Coronary artery (tissue), 2 donors: ENCODE measurements around the gene TAF8.

ENCODE experiments used
- DNase-seq: peaks from one replicate; pipeline ENCODE4 v3.0.0-alpha.2; 2017; ENCODE audit warnings: low spot score
- H3K27ac ChIP-seq, 2 donors: fragments of 200-600 bp; sonication (generic); one replicate each; pipeline ENCODE4 v1.5.1; 2016 to 2019
- H3K4me3 ChIP-seq: fragments of 200-600 bp; sonication (generic); 2 replicates; pipeline ENCODE4 v1.5.1; 2016; ENCODE audit warnings: mild to moderate bottlenecking, moderate library complexity
- CTCF ChIP-seq: fragments of 200-600 bp; sonication (generic); IDR thresholded peaks from one replicate; pipeline ENCODE4 v1.5.1; 2019; ENCODE audit warnings: antibody characterized with exemption

TAF8 gene

DNA sequence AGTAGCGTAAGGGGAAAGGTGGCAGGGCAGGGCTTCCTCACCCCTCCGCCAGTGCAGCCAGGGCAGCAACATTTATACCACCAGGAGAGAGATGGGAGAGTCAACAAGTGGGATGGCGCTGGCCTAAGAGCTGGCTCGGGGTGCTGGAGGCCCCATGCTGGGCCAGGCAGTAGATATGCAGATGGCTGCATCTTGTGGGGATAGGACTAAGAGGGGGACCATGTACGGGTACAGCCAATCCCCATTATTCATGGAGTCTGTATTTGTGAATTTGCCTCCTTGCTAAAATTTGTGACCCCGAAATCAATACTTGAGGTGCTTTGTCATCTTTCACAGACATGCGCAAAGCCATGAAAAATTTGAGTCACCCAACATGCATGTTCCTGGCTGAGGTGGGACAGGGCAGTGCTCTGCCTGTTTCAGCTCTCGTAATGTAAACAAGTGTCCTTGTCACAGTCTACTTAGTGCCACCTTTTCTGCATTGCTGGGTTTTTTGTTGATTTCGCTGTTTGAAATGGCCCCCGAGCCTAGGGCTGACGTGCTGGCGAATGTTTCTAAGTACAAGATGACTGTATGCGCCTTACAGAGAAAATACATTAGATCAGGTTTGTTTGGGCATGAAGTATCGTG lies 27.5 kb upstream of the TAF8 start:
- no peak overlapping the region for H3K27ac ChIP-seq
- DNase-seq: no peak
- no peak overlapping the region for H3K4me3 ChIP-seq
- TF ChIP-seq CTCF: no peak

DNA sequence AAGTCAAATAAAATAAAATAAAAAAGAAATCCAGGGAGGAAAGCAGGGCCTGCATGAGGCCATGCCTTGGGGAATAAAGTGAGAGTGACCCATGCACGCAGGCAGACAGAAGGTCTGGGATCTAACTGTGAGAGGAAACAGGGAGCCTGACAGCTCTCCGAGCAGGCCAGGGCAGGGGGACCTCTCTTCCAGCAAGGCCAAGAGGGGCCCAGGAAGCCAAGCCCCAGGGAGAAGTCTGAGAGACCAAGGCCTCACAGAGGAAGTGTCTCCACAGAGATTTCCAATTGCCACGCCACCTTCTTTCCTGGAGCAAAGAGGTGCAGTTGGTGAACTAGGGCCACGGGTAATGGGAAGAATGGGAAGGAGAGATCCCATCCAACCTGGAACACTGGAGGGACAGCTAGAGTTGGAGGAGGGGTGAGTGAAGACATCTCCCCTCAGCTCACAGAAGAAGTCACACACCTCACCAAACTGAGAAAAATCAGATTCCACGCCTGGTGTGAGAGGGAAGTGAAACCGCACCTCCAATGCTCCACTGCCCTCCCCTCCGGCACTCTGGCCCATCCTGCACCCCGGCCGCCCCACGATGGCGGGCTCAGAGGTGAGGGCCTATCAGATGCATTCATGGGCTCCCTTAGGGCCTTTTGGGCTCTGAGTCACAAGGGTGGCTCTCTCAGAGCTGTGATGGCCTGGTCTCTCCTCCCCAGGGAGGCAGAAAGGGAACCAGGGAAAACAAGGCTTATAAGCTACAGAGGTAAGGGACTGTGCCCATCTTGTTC lies 25.1 kb upstream of the TAF8 start:
- no peak for TF ChIP-seq CTCF
- H3K4me3 ChIP-seq: no peak overlapping the region

DNA sequence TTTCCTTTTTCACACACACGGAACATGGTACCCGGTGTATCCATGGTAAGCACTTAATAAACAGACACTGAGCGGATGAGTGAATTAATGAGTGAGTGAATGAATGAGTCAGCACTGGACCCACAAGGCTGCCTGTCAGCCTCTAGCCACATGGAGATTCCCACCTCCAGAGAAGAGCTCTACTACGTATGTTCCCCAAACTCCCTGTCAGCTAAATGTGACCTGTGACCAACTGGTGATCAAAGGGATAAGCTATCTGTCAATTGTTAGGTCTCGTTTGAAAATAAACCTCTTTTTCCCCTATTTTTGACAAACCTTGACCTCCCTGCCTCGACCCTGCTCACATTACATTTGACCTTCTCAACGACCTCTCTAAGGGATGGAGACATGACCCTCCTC lies 24.5 kb upstream of the TAF8 start:
- TF ChIP-seq CTCF: no peak
- Histone ChIP-seq H3K27ac (no peak overlapping the region), H3K4me3 (no peak overlapping the region)
- no peak for DNase-seq

More for the DNA sequence above, 25.1 kb upstream of the TAF8 start:
- no peak for DNase-seq
- H3K27ac ChIP-seq: no peak overlapping the region

- no peak for DNase-seq
- no peak for TF ChIP-seq CTCF
These were observed 23.8 kb upstream of the TAF8 start for GRCh38 chr6:42026540-42026939.

DNA sequence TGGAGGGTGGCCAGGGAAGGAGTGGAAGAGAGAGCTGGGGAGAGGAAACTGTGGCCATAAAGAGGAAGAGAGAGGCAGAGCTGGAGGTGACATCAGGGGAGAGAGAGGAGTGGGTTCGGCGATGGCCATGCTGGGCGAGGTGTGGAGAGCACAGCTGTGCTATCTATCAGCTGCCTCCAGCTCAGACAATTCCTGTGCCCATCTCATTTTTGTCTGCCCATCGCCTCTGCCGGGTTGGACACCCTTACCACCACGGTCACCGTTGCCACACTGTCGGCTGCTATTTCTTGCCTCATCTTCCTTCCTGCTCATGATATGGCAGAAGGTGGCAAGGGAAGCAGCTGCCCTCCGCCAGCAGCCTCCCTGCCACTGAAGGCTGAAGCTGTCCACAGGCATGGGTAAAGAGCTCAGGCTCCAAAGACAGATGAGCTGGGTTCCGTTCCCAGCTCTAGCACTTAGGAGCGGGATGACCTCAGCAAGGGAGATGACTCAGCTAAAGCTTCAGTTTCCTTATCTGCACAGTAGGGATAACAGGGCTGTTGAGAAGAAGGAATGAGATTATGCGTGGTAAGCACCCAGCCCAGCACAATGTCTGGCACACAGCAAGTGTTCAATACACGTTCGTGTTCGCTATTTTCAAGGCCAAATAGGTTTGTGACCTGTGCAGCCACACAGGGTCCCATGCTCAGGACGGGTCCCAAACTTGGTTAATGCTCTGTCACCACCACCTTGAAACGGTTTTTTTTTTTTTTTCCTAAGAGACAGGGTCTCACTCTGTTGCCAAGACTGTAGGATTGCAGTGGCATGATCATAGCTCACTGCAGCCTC lies 21.9 kb upstream of the TAF8 start:
- TF ChIP-seq CTCF: no peak
- Histone ChIP-seq H3K27ac (peak overlapping the region in 1 of 2 donors; percentile 69), H3K4me3 (peak overlapping the region; percentile 38)
- no peak for DNase-seq

More at GRCh38 chr6:42026540-42026939, 23.8 kb upstream of the TAF8 start:
- no peak overlapping the region for H3K27ac ChIP-seq
- no peak overlapping the region for H3K4me3 ChIP-seq

- no peak for TF ChIP-seq CTCF
- DNase-seq: no peak
- no peak overlapping the region for H3K27ac ChIP-seq
- H3K4me3 ChIP-seq: no peak overlapping the region
These were observed 21.1 kb upstream of the TAF8 start for GRCh38 chr6:42029062-42029685.
